GM13977 (cell line): ENCODE measurements around the gene DLX5.
"Not testable (repeated sequence)": the region's sequence is repeated elsewhere in the genome, so short reads cannot be mapped to it uniquely, and the experiment has no call there.

Experiments
- DNase-seq: peaks from one replicate; pipeline ENCODE4 v3.0.0; 2012; ENCODE audit warnings: low spot score
- CTCF ChIP-seq: IDR thresholded peaks from 2 replicates; pipeline ENCODE4 v1.5.1; 2012; ENCODE audit warnings: mild to moderate bottlenecking, control low read depth; ENCODE audit not compliant: insufficient read depth; ENCODE audit errors: extremely low read depth, missing control alignments
- in situ Hi-C: fragments of 300-500 bp; cut with MboI; formaldehyde crosslinking; loops from one replicate; pipeline ENCODE4 v1.12.0; 2022; ENCODE audit warnings: low sequenced_read_pairs, low pct_unique_long_range_greater_than_20kb, mixed read lengths, inconsistent platforms; ENCODE audit not compliant: unreplicated experiment

Gene DLX5

GRCh38 chr7:97024209-97025129 is at the start of gene DLX5:
TSS of gene DLX5 (minus strand) at chr7:97024831. CDS start at chr7:97024623, 208 bp downstream.
- in situ Hi-C loops: loop anchor here (25.0 kb wide), 2 partner anchors 962 to 1112 kb away; no protein-coding TSS in a partner anchor
- DNase-seq: peak; percentile 31
- no peak for TF ChIP-seq CTCF

GRCh38 chr7:97072025-97072424 is 47.4 kb upstream of the DLX5 start:
- in situ Hi-C loops, DNase-seq: not testable (repeated sequence)

- peak; percentile 57 for DNase-seq
- peak; percentile 65 for TF ChIP-seq CTCF
- in situ Hi-C loops: no loop called here
Observed at GRCh38 chr7:97064972-97065587, 40.4 kb upstream of the DLX5 start.

GRCh38 chr7:97064020-97064419 is 39.4 kb upstream of the DLX5 start:
- no peak for DNase-seq
- no peak for TF ChIP-seq CTCF
- in situ Hi-C loops: no loop called here

GRCh38 chr7:97043281-97043680 is 18.6 kb upstream of the DLX5 start:
- DNase-seq: no peak
- TF ChIP-seq CTCF: no peak

GRCh38 chr7:97039374-97040065 is 14.9 kb upstream of the DLX5 start:
- in situ Hi-C loops: loop anchor here (25.0 kb wide), 2 partner anchors 977 to 1127 kb away; no protein-coding TSS in a partner anchor
- no peak for TF ChIP-seq CTCF
- no peak for DNase-seq

More at GRCh38 chr7:97043281-97043680, 18.6 kb upstream of the DLX5 start:
- in situ Hi-C loops: loop anchor here (25.0 kb wide), 2 partner anchors 981 to 1131 kb away; no protein-coding TSS in a partner anchor

- in situ Hi-C loops: loop anchor here (25.0 kb wide), 2 partner anchors 972 to 1122 kb away; no protein-coding TSS in a partner anchor
- not testable (repeated sequence) for DNase-seq
Observed at GRCh38 chr7:97034213-97034852, 9.7 kb upstream of the DLX5 start.
